Gastroesophageal sphincter (tissue), 3 donors: Measurements from ENCODE around the gene BCAS4.
A peak's percentile ranks its signal among the peaks of the same experiment; 100 is the strongest.

Source experiments
- CTCF ChIP-seq, 4 experiments: fragments of 200-600 bp in 2 of 4; fragments of 450-650 bp in 2 of 4; sonication (generic) in 1 of 4; IDR thresholded peaks; one replicate each; pipeline ENCODE4 v1.5.1; 2017 to 2019; ENCODE audit warnings: antibody characterized with exemption in 4 of 4, mild to moderate bottlenecking in 2 of 4, moderate library complexity in 2 of 4
- EP300 ChIP-seq: sonication (generic); formaldehyde crosslinking; IDR thresholded peaks from one replicate; pipeline ENCODE4 v1.6.1; 2017; ENCODE audit warnings: antibody characterized with exemption, mild to moderate bottlenecking
- POLR2A ChIP-seq, 2 donors: fragments of 450-650 bp; IDR thresholded peaks; one replicate each; pipeline ENCODE4 v1.6.1; 2017; ENCODE audit warnings: antibody characterized with exemption in 2 of 2, mild to moderate bottlenecking in 2 of 2, moderate library complexity in 1 of 2
- POLR2AphosphoS5 ChIP-seq: sonication (generic); formaldehyde crosslinking; IDR thresholded peaks from one replicate; pipeline ENCODE4 v1.6.1; 2017; ENCODE audit warnings: antibody characterized with exemption

- no peak for TF ChIP-seq CTCF (IDR thresholded peaks at IDR 0.05)
- no peak for TF ChIP-seq EP300
- peak; percentile 33 for TF ChIP-seq POLR2AphosphoS5
- no peak for TF ChIP-seq POLR2A (IDR thresholded peaks at IDR 0.05)
Measured at GRCh38 chr20:50799176-50799889, 4.5 kb downstream of the BCAS4 start.
